Liver (tissue), 9 donors: ENCODE data around the gene PTTG1IP. TPM values are rescaled to one million over a fixed set of nuclear protein-coding genes. Genes with fewer than 3 reads are reported as not detected.

ENCODE experiments used
- DNase-seq: peaks from one replicate; pipeline ENCODE4 v3.0.0-alpha.2; 2017; ENCODE audit warnings: low spot score
- H3K27ac ChIP-seq, 2 donors: one replicate each; pipeline ENCODE4 v1.7.0; 2013; ENCODE audit warnings: inconsistent platforms in 2 of 2, low read length in 2 of 2, control low read depth in 1 of 2, low read depth in 1 of 2, mild to moderate bottlenecking in 1 of 2
- H3K27me3 ChIP-seq, 4 donors: one replicate each; pipeline versions ENCODE4 v1.6.1 to v1.7.0; 2013; ENCODE audit warnings: low read length in 3 of 4, inconsistent platforms in 1 of 4, mild to moderate bottlenecking in 1 of 4, moderate library complexity in 1 of 4; ENCODE audit not compliant: control insufficient read depth in 4 of 4, insufficient read depth in 4 of 4
- H3K36me3 ChIP-seq, 4 donors: one replicate each; pipeline versions ENCODE4 v1.6.1 to v1.7.0; 2013; ENCODE audit warnings: low read length in 3 of 4, mild to moderate bottlenecking in 3 of 4, low read depth in 1 of 4, moderate library complexity in 1 of 4; ENCODE audit not compliant: control insufficient read depth in 4 of 4, insufficient read depth in 3 of 4
- H3K4me1 ChIP-seq, 4 donors: one replicate each; pipeline versions ENCODE4 v1.6.1 to v1.7.0; 2013; ENCODE audit warnings: low read length in 3 of 4, mild to moderate bottlenecking in 3 of 4, moderate library complexity in 1 of 4; ENCODE audit not compliant: control insufficient read depth in 4 of 4, insufficient read depth in 4 of 4
- H3K4me3 ChIP-seq, 3 donors: one replicate each; pipeline versions ENCODE4 v1.6.1 to v1.7.0; 2013; ENCODE audit warnings: low read length in 3 of 3, control low read depth in 1 of 3, low read depth in 1 of 3, mild to moderate bottlenecking in 1 of 3
- H3K9ac ChIP-seq, 2 donors: one replicate each; pipeline ENCODE4 v1.7.0; 2013; ENCODE audit warnings: low read length in 2 of 2, mild to moderate bottlenecking in 2 of 2, moderate library complexity in 2 of 2, control low read depth in 1 of 2, low read depth in 1 of 2
- H3K9me3 ChIP-seq, 4 donors: one replicate each; pipeline versions ENCODE4 v1.6.1 to v1.7.0; 2013; ENCODE audit warnings: low read length in 3 of 4; ENCODE audit not compliant: control insufficient read depth in 4 of 4
- CTCF ChIP-seq: fragments of 150-350 bp; IDR thresholded peaks from 2 replicates; pipeline ENCODE4 v1.5.1; 2017; ENCODE audit warnings: improper control_type of control experiment, low read depth, low read length; ENCODE audit not compliant: missing input control
- EGR1 ChIP-seq, 2 donors: IDR thresholded peaks; 2 replicates each; pipeline ENCODE4 v1.6.1; 2016 to 2018; ENCODE audit warnings: antibody characterized with exemption in 2 of 2, low read depth in 2 of 2
- FOXA1 ChIP-seq: IDR thresholded peaks from 2 replicates; pipeline ENCODE4 v1.6.1; 2016; ENCODE audit warnings: antibody characterized with exemption
- FOXA2 ChIP-seq: IDR thresholded peaks from 2 replicates; pipeline ENCODE4 v1.6.1; 2016; ENCODE audit warnings: antibody characterized with exemption
- GABPA ChIP-seq, 2 donors: IDR thresholded peaks in 1 of 2; conservative IDR thresholded peaks in 1 of 2; 2 replicates each; pipeline ENCODE4 v1.6.1; 2016; ENCODE audit warnings: antibody characterized with exemption in 2 of 2, mild to moderate bottlenecking in 1 of 2, moderate library complexity in 1 of 2
- HNF4A ChIP-seq, 2 donors: conservative IDR thresholded peaks; 2 replicates each; pipeline ENCODE4 v1.6.1; 2016; ENCODE audit warnings: antibody characterized with exemption in 2 of 2, mild to moderate bottlenecking in 2 of 2
- HNF4G ChIP-seq: IDR thresholded peaks from 2 replicates; pipeline ENCODE4 v1.6.1; 2016; ENCODE audit warnings: antibody characterized with exemption
- JUND ChIP-seq, 2 donors: IDR thresholded peaks; 2 replicates each; pipeline ENCODE4 v1.6.1; 2016; ENCODE audit warnings: antibody characterized with exemption in 2 of 2
- MAX ChIP-seq: IDR thresholded peaks from 2 replicates; pipeline ENCODE4 v1.6.1; 2016; ENCODE audit warnings: antibody characterized with exemption
- NR2F2 ChIP-seq: IDR thresholded peaks from 2 replicates; pipeline ENCODE4 v1.6.1; 2016; ENCODE audit warnings: antibody characterized with exemption
- RAD21 ChIP-seq, 2 donors: IDR thresholded peaks; 2 replicates each; pipeline ENCODE4 v1.6.1; 2016; ENCODE audit warnings: antibody characterized with exemption in 2 of 2, mild to moderate bottlenecking in 2 of 2
- SP1 ChIP-seq: IDR thresholded peaks from 2 replicates; pipeline ENCODE4 v1.6.1; 2018; ENCODE audit warnings: antibody characterized with exemption, mild to moderate bottlenecking
- TAF1 ChIP-seq: conservative IDR thresholded peaks from 2 replicates; pipeline ENCODE4 v1.6.1; 2016; ENCODE audit warnings: antibody characterized with exemption, mild to moderate bottlenecking
- YY1 ChIP-seq: IDR thresholded peaks from 2 replicates; pipeline ENCODE4 v1.6.1; 2016; ENCODE audit warnings: antibody characterized with exemption, mild to moderate bottlenecking
- ZBTB33 ChIP-seq: IDR thresholded peaks from 2 replicates; pipeline ENCODE4 v1.6.1; 2016; ENCODE audit warnings: antibody characterized with exemption
- WGBS: extraction: QIAGEN DNeasy Blood & Tissue Kit; methylation state at CpG from one replicate; pipeline ENCODE4 v1.1.7; 2013; 5-methylcytosine and 5-hydroxymethylcytosine counted together
- polyA plus RNA-seq, 2 donors: library from polyadenylated mRNA; stranded (reverse) in 1 of 2; unstranded in 1 of 2; fragments of 200-250 nt in 1 of 2; fragments of >200 nt in 1 of 2; fragmentation: Nextera tagmentation in 1 of 2; extraction: Ambion mirVana in 1 of 2; gene quantifications; one replicate each; pipeline versions ENCODE4 v1.2.1 to v1.2.3, GENCODE V29; 2013 to 2015
- total RNA-seq, 2 donors: library from RNA; depleted of rRNA; stranded (reverse); fragments of >200 nt; gene quantifications; one replicate each; pipeline ENCODE4 v1.2.3, GENCODE V29; 2014
- TF ChIP-seq, protein P1 (sequence below): IDR thresholded peaks from 2 replicates; pipeline ENCODE4 v1.6.1; 2016; ENCODE audit warnings: antibody characterized with exemption
- donor health status: healthy.
- donor health status: healthy.
- donor health status: healthy.
- donor health status: healthy.
- donor health status: healthy.

The PTTG1IP gene
- total and polyA plus RNA-seq, 4 donors = 62.0 to 94.0 (median 79.8) TPM

GRCh38 chr21:44896561-44897286 lies 23.2 kb upstream of the PTTG1IP start:
- H3K27ac ChIP-seq = no peak overlapping the region

GRCh38 chr21:44895859-44896258 lies 22.4 kb upstream of the PTTG1IP start:
- TF ChIP-seq RAD21 (IDR thresholded peaks at IDR 0.05) (no peak), CTCF (no peak), TAF1 (no peak), HNF4A (conservative IDR thresholded peaks at IDR 0.05) (no peak), FOXA2 (no peak), HNF4G (no peak), NR2F2 (no peak), YY1 (no peak), JUND (IDR thresholded peaks at IDR 0.05) (no peak), SP1 (no peak), FOXA1 (no peak), GABPA (IDR thresholded peaks at IDR 0.05 in 1 of 2, conservative IDR thresholded peaks at IDR 0.05 in 1 of 2) (no peak), MAX (no peak), EGR1 (IDR thresholded peaks at IDR 0.05; ENCODE audit: low read depth in 2 of 2) (no peak), ZBTB33 (no peak)
- TF ChIP-seq, protein P1, sequence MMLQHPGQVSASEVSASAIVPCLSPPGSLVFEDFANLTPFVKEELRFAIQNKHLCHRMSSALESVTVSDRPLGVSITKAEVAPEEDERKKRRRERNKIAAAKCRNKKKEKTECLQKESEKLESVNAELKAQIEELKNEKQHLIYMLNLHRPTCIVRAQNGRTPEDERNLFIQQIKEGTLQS = no peak
- H3K36me3 ChIP-seq = no peaks in the 10 kb centered on the region
- no peak overlapping the region for H3K27ac ChIP-seq
- no peak overlapping the region for H3K9ac ChIP-seq
- H3K4me3 ChIP-seq = no peak overlapping the region
- H3K9me3 ChIP-seq = no peaks in the 10 kb centered on the region
- 95% methylated on average over 11 of the region's 11 CpGs for WGBS
- H3K4me1 ChIP-seq = peaks cover 7 to 25% (median 15%) of the 10 kb centered on the region in 4 donors
- no peak for DNase-seq
- no peaks in the 10 kb centered on the region for H3K27me3 ChIP-seq

More at GRCh38 chr21:44896561-44897286, 23.2 kb upstream of the PTTG1IP start:
- no peak for TF ChIP-seq MAX
- no peak for TF ChIP-seq FOXA2
- TF ChIP-seq JUND (IDR thresholded peaks at IDR 0.05) = no peak
- no peak overlapping the region for H3K4me3 ChIP-seq
- no peak overlapping the region for H3K9ac ChIP-seq
- DNase-seq = no peak
- peaks cover 7 to 19% (median 12%) of the 10 kb centered on the region in 4 donors for H3K4me1 ChIP-seq
- H3K9me3 ChIP-seq = no peaks in the 10 kb centered on the region
- WGBS = 90% methylated on average over 25 of the region's 25 CpGs
- H3K27me3 ChIP-seq = no peaks in the 10 kb centered on the region
- peaks cover 0 to 2% (median 0%) of the 10 kb centered on the region in 4 donors for H3K36me3 ChIP-seq
